ENCODE data around the gene HDLBP. TPM values are rescaled to one million over a fixed set of nuclear protein-coding genes. Genes with fewer than 3 reads are reported as not detected.

The HDLBP gene
- total RNA-seq, 1 donor from 2014 or later = 504 TPM

- DNase-seq = no peak
These were observed 87.2 kb downstream of the HDLBP start for GRCh38 chr2:241228081-241228859.

- no peak for DNase-seq
These were observed 87.9 kb downstream of the HDLBP start for GRCh38 chr2:241227594-241227993.

GRCh38 chr2:241226723-241227572 lies 88.5 kb downstream of the HDLBP start:
- peak; percentile 72 for DNase-seq

- DNase-seq = no peak
These were observed 89.5 kb downstream of the HDLBP start for GRCh38 chr2:241225983-241226382.

GRCh38 chr2:241225545-241225944 lies 89.9 kb downstream of the HDLBP start:
- DNase-seq = no peak

GRCh38 chr2:241224851-241225438 lies 90.5 kb downstream of the HDLBP start:
- no peak for DNase-seq

- peak; percentile 14 for DNase-seq
These were observed 91.2 kb downstream of the HDLBP start for GRCh38 chr2:241224018-241224850.

- DNase-seq = no peak
These were observed 92.1 kb downstream of the HDLBP start for GRCh38 chr2:241223211-241224017.

- no peak for DNase-seq
These were observed 95.6 kb downstream of the HDLBP start for GRCh38 chr2:241219856-241220356.

GRCh38 chr2:241219030-241219382 lies 96.5 kb downstream of the HDLBP start:
- DNase-seq = no peak

- no peak for DNase-seq
These were observed 97.1 kb downstream of the HDLBP start for GRCh38 chr2:241218131-241219029.

- peak; percentile 46 for DNase-seq
These were observed 98.0 kb downstream of the HDLBP start for GRCh38 chr2:241217320-241218031.

GRCh38 chr2:241216211-241216761 lies 99.2 kb downstream of the HDLBP start:
- no peak for DNase-seq

GRCh38 chr2:241215421-241215820 lies 100.1 kb downstream of the HDLBP start:
- no peak for DNase-seq

- no peak for DNase-seq
These were observed 100.7 kb downstream of the HDLBP start for GRCh38 chr2:241214766-241215165.

- DNase-seq = no peak
These were observed 101.3 kb downstream of the HDLBP start for GRCh38 chr2:241214209-241214608.

GRCh38 chr2:241213567-241213966 lies 101.9 kb downstream of the HDLBP start:
- DNase-seq = no peak

GRCh38 chr2:241213041-241213440 lies 102.4 kb downstream of the HDLBP start:
- DNase-seq = no peak

- DNase-seq = no peak
These were observed 104.2 kb downstream of the HDLBP start for GRCh38 chr2:241211276-241211675.
